HG03378 (cell line): Measurements from ENCODE around the gene GBA3.

Experiments used
- ATAC-seq: cut with Tn5 transposase; IDR thresholded peaks from one replicate; pipeline ENCODE4 v1.9.1; 2021; ENCODE audit warnings: mild to moderate bottlenecking, moderate library complexity; ENCODE audit not compliant: unreplicated experiment

Gene GBA3

DNA sequence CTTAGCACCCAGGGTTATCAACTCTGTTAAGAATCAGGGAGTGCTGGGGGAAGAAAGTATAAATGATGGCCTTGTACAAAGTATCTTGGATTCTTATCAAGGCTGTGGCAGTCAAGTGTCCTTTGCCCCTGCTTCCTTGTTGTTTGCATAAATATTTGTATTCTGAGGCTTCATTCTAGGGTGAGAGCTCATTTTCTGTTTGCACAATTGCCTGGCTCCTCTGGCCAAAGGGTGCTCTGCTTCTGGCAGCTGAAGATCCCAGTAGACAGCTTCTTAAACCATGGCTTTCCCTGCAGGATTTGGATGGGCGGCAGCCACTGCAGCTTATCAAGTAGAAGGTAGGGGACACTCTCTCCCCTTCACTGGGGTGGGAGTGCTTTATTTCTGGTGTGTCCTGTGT is at the start of gene GBA3:
GBA3 (plus strand) TSS at position 202 of the 400 bp plus-strand sequence.
- no peak for ATAC-seq

DNA sequence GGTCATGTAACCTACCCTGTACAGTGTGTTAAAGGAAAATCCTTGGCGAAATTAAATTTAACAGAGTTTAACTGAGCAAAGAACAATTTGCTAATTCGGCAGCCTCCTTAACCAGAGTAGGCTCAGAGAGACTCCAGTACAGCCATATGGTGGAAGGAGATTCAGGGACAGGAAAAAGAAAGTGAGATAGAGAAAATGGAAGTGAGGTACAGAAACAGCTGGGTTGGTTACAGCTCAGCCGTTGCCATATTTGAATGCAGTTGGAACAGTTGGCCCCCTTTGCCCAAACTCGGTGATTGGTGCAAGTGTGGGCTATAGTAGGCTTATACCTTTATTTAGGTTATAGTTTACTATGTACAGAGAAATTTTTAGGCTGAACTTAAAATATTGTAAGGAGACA is 48.8 kb upstream of the GBA3 start:
- ATAC-seq: no peak

DNA sequence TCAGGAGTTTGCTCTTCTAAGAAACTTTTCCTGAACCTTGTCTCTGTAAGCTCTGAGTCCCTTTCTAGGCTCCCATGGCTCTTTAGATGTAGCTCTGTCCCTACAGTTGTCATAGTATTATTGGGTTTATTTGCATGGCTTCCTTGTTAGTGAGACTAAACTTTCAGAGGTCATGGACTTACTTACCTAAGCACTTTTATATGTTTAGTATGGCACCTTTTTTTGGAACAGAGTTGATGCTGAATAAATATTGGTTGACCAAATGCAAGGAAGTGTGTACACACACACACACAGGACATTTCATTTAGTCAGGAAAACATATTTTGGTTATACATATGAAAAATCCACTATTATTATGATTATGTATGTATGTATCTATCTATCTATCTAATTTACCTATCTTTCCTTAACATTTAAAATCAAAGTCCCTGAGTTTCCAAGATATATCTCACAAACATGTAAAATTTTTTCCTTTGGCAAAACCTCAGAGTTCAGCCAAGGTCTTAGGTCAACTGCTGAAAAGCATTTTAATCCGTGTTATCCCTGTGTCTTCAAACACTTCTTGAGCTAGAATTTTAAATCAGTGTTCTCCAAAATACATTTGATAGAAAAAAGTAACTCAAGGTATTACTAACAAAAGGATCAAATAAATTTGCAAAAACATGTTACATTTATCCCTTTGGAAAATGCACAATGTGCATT is 47.1 kb upstream of the GBA3 start:
- ATAC-seq: no peak

DNA sequence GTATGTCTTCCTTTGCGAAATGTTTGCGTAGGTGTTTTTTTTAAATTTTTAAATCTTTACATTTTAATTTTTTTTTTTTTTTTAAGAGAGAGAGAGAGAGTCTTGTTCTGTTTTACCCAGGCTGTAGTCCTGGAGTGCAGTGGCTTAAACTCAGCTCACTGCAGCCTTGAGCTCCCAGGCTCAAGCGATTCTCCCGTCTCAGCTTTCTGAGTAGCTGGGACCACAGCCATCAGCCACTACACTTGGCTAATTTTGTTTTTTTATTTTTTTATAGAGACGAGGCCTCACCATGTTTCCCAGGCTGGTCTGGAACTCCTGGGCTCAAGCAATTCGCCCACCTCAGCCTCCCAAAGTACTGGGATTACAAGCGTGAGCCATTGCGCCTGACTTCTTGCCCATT is 43.7 kb upstream of the GBA3 start:
- no peak for ATAC-seq

DNA sequence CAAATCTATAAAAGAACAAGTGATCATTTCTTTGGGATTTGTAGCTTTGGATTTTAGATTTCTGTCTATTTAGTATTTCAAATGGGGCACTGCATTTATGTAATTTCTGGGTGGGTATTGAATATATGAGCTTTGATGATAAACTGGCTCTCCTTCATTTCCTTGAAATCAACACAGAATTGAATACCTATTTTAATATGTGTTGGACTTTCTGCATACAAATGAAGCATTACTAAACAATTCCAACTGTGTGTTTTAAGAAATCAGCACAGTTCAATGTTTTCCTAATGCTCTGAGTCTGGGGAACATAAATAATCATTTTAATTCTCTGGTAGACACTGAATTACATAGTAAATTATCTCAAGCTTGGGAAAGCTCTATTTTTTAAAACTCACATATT is 42.0 kb upstream of the GBA3 start:
- no peak for ATAC-seq

DNA sequence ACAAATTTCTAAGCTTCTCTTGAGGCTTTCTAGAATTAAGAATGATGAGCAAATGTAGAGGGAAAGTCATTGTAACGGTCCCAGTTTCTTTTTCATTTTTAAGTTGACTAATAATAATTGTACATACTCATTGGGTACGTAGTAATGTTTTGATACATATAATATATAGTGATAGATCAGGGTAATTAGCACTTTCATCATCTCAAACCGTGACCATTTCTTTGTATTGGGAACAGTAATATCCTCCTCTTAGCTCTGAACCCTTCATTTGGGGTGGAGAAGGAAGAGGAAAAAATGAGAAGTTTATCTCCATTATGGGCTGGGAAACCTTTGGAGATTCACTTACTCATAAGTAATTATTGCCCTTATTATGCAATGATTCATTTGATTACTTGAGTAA is 39.0 kb upstream of the GBA3 start:
- no peak for ATAC-seq

DNA sequence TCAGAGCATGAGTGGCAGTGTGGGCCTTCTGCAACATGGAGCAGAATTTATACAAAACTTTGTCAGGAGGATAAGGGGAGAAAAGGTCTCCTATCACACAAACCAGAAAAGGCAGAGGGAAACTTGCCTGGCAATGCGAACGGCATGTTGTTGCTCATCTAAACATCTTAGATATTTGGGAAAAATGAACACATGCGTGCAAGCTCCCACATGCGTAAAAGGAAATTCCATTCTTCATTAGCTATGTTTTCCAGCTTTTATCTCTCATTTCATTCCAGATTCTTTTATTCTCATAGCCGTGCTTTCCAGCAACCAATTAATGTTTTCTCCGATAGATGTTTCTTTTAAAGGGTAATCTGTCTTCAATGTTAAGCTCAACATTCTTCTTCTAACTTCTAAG is 31.3 kb upstream of the GBA3 start:
- ATAC-seq: no peak

DNA sequence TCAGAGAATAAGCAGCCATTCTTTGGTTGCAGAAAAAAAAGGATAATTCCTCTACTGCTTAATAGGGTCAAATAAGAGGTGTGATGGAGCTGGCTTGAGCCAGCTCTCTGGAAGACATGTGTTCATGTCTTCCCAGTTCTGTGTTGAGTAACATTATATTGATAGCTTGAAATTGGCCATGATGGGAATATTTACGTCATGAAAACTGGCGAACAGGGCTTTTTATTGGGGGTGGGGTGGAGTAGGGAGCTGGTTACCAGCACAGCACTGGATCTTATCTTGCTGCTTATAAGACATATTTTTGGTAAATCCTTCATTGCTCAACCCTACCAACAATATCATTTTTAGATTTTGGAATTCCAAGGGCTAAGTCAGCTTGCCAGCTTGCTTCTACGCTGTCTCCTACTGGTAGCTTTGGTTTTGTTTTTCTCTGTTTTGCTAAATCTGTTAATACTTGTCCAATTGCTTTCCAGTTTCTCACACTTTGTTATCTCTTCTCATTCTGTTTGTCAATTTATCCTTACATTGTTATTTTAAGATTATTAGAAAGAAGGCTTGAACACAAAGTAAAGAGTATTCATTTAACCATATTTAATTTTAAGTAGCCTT is 25.3 kb upstream of the GBA3 start:
- no peak for ATAC-seq

DNA sequence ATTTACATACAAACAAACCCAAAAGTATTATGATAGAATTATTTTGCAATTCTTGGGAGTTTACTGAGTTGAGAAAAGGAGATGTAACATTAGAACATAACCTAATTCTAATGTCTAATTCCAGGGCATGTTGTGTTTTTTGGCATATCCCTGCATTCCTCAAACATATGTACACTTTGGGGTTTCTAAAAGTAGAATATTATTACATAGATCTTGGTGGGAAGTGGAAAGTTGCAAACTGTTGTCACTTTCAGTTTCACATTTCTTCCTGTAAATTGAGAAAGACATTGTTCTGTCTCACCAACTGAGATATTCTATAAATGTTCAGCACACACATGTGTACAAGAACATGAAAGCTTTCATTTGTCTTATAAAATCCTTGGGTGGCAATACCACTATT is 24.4 kb upstream of the GBA3 start:
- ATAC-seq: no peak

DNA sequence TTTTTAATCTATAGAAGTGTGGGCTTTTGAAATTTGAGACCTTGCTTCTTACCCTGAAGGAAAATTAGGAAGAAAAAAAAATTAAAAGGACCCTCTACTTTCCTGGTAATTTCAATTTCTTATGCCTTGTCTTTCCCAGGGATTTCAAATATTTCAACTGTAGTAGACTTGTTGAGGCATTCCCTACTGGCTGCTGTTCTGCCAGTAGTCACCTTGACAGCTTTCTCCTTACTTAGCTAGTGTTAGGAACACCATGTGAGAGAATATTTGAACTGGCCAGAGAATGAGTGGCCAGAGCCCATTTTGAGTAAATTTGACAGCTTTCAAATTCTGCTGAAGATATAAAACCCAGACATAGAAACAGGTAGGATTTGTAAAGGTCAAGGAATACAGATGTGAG is 24.0 kb upstream of the GBA3 start:
- no peak for ATAC-seq

DNA sequence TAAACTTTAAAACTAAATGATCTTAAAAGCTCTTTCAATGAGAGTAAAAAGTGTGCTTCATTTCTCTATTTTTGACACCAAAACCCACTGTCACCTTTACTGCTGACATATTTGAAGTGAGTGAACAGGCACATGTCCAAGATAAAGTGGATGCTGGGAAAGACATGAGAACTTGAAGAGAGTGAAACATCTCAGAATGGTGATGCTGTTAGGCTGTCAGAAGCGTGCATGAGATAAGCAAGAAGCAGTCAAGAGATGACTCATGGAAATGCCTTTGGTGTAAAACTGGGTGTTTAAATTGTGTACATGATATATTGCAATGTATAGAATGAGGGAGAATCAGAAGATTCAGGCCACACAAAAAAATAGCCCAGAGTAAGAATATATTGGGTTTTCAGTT is 21.8 kb upstream of the GBA3 start:
- no peak for ATAC-seq

DNA sequence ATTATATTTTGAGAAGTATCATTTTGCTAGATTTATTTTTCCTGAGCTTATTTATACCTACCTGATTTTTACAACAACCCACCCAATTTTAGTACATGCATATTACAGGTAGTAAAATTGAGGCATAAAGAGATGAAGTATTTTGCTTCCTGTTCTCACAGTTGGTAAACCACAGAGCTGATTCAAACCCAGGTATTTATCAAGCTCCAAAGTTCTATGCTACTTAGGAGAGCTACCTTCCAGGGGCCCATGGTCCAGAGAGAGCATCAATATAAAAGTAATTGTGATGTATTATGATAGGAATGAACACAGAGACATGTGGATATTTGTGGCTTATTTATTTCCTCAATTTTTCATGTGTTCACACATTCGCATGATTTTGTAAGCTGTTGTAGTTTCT is 20.2 kb upstream of the GBA3 start:
- ATAC-seq: no peak

DNA sequence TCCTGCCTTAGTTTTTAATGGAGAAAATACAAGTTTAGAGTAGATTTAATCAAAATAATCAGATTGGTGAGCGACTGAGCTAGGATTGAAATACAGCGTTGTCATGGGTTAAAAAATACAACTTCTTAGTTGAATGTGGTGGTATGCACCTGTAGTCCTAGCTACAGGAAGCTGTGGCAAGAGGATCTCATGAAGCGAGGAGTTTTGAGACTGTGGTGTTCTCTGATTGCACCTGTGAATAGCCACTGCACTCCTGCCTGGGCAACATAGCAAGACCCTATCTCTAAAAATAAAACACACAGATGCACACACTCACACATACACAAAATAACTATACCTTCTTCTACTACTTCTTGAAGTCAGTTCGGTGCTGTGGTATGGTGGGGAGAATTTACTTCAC is 19.8 kb upstream of the GBA3 start:
- ATAC-seq: no peak

DNA sequence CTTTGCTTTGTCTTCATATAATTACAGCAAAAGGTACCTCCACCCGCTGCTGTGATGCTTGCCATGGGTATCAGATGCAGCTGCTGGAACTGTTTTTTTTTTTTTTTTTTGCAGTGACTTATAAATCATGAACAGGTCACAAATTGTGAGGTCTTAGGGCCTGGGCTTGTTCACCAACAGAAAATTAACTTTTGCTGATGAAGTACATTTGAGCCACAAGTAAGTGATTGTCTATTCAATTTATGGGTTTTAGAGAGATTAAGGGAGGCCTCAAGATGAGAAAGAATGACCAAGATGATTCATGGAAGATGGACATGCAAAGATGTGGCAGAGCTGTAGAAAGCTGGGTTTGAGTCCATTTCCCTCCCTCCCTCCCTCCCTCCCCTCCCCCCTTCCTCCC is 18.0 kb upstream of the GBA3 start:
- ATAC-seq: no peak

DNA sequence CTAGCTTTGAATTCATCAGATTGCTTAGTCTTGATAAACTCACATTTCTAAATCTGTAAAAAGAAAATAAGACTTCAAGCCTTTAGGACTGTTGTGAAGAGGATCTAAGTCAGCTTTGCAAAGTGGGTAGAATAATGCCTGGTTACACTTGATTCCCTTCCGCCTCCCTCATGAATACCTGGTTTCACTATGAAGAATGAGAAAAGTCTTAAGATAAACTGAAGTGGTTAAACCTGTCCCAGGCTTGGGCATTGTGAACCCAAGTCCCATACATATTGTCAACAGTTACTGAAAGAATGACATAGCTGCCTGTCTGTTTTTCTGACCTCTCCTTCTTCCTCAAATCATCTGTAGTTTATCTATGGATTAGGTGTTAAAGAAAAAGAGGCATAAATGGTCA is 16.7 kb upstream of the GBA3 start:
- ATAC-seq: no peak

DNA sequence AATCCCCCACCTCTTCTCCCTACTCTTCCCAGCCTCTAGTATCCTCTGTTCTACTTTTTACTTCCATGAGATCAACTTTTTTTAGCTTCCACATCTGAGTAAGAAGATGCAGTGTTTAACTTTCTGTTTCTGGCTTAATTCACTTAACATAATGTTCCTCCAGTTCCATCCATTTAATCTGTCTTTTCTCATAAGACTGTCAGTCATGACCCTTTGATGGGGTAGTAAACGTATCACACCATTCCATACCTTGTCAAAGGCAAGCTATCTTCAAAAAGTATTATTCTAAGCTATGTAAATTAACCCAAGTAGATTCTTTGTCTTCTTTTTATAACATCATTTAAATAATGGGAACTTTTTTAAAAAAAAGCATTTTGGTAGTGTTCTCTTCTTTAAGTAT is 15.0 kb upstream of the GBA3 start:
- ATAC-seq: no peak

DNA sequence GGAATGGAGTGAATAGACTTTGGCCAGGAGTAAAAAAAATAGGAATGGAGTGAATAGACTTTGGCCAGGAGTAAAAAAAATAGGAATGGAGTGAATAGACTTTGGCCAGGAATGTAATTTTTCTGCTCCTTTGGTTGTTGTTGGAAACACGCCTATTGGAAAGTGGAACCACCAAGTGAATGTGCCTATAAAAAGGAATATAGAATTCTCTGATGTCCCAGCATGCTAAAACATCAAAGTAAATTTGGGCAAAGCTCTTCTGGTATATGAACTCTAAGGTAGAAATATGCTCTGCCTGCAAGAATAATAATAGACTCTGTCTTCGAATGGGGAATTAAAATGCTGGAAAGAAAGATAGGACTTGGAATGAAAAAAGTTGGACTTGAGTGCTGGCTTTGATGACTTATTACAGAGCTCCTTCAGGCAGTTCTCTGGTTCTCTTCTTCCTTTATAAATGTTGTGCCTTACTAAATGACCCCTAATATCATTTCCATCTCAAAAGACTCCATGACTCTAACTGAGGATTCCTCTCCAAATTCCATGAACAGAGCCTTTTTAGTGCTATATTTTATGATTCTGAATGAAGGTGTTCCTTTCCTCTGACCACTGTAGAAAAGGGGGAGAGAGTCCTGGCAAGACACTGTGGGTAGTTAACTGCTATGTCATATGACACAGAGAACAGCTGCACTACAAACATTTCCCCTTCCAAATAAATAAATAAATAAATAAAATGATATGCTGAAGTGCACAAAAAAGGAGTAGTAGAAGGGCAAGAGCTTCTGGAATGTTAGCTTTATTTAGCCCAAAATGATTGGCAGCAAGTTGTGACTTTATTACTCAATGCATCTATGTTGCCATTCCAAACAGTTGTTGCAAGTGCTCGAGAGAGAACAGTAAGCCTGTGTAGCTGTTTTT is 13.5 kb upstream of the GBA3 start:
- ATAC-seq: no peak

DNA sequence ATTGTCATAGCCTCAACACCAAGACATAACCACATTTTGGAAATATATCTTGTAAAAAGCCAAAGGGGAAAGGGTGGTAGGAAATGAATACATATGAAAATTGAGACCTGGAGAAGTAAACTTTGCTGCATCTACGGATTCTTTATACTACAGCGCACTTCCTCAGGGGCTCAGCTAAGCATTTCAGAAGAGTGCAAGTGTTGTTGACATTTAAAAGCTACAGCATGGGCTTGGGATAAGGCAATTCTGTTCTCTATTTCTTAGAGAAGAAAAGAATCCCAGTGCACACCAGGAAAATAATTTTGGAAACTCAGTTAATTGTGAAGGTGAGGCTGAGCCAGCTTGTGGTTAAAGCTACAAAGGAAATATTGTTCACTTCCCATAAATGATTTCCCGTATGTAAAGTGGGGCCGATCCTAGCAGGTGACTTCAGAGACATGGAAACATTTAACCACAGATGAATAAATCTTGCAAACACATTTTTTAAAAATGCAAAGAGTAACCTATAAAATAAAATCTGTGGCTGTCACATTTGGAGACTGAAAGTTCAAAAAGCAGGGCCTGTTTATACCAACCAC is 12.6 kb upstream of the GBA3 start:
- no peak for ATAC-seq

DNA sequence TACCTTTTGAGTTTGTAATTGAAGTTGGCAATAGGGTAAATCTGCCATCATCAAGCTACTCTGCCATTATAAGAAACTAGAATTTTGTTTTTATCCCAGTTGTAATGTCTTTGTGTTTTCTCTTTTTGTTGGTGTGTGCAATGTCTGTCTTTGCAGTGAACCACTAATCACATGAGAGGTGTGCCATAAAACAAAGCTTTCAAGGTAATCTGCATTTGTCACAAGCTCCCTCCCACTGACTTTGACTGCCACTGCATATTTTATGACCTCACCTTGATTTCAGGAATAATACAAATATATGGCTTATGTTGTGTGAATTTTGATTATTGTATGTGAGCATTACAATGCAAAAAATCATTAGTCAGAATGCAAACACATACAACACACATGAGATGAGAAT is 9.0 kb upstream of the GBA3 start:
- ATAC-seq: no peak

DNA sequence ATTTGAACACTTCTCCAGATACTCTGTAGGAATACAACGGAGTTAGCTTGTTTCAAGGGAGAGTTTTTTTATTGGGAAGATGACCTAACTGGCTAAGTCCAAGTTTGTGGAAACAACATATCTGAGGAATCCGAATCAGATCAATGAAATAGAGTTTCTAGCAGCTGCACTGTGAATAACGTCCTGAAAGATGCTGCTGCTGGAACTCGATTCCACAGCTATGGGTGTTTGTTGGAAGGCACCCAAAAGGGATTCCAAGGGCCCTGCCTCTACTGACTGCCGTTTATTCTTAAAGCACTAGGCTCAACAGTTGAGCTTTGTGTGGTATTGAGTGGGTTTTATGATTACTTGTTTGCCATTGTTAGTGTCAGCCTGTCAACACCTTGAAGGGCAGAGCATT is 6.6 kb upstream of the GBA3 start:
- no peak for ATAC-seq

DNA sequence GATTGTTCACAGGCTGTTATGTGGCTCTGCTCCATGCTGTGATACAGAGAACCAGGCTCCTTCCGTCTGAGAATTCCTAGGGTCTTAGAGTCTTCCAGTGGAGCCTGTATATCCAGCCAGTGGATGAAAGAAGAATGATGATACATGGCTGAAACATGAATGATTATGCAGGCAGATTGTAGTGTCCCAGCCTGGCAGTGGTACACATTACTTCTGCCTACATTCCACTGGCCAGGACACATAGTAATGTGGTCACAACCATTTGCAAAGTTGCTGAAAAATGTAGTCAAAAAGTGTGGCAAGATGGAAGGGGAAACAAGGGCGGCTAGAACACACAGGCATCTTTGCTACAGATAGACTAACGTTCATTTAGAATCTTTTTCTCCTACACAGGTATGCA is 4.5 kb upstream of the GBA3 start:
- ATAC-seq: no peak

DNA sequence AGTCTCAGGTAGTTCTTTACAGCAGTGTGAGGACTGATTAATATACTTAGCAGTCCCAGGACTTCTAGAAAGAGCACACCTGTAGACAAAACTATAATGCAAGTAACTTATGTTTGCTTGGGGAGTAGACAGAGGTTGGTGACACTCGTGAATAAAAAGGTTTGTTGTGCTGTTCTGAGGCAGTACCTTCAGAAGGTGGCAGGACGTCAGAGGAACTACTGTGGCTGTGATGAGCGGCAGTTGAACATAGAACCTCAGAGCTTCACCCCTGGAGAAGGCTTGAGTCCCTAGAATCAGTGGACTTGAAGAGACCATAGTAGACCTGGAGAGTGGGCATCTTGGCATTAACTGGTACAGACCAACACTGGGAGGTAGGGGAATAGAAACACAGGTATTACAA is 3.3 kb upstream of the GBA3 start:
- ATAC-seq: no peak
